Smooth muscle cell (in vitro differentiated cells): Measurements from ENCODE around the gene PCDHA8. TPM values are rescaled to one million over a fixed set of nuclear protein-coding genes. Genes with fewer than 3 reads are reported as not detected.
"Not testable (repeated sequence)": the region's sequence is repeated elsewhere in the genome, so short reads cannot be mapped to it uniquely, and the experiment has no call there.

Source experiments
- DNase-seq: peaks from one replicate; lab custom pipeline; 2025; ENCODE audit not compliant: unreplicated experiment; lab: John Stamatoyannopoulos, UW
- H2AFZ ChIP-seq: fragments of 200-600 bp; sonication (generic); 2 replicates; pipeline ENCODE4 v1.6.0; 2016; ENCODE audit warnings: antibody characterized with exemption, low read depth, mild to moderate bottlenecking
- H3F3A ChIP-seq: fragments of 200-600 bp; sonication (generic); 2 replicates; pipeline ENCODE4 v1.6.0; 2017; ENCODE audit warnings: antibody characterized with exemption, low read depth
- H3K27ac ChIP-seq: fragments of 200-600 bp; sonication (generic); 2 replicates; pipeline ENCODE4 v1.5.1; 2016; ENCODE audit warnings: low read depth, mild to moderate bottlenecking
- H3K27me3 ChIP-seq: fragments of 200-600 bp; sonication (generic); 2 replicates; pipeline ENCODE4 v1.6.1; 2016; ENCODE audit warnings: low read depth, mild to moderate bottlenecking
- H3K36me3 ChIP-seq: fragments of 200-600 bp; sonication (generic); 2 replicates; pipeline ENCODE4 v1.5.1; 2016; ENCODE audit warnings: low read depth
- H3K4me1 ChIP-seq: fragments of 200-600 bp; sonication (generic); 2 replicates; pipeline ENCODE4 v1.5.1; 2016; ENCODE audit warnings: low read depth
- H3K4me2 ChIP-seq: fragments of 200-600 bp; sonication (generic); 2 replicates; pipeline ENCODE4 v1.6.0; 2016; ENCODE audit warnings: mild to moderate bottlenecking
- H3K4me3 ChIP-seq: fragments of 200-600 bp; sonication (generic); 2 replicates; pipeline ENCODE4 v1.5.1; 2016; ENCODE audit warnings: mild to moderate bottlenecking
- H3K79me2 ChIP-seq: fragments of 200-600 bp; sonication (generic); 2 replicates; pipeline ENCODE4 v1.6.0; 2016; ENCODE audit warnings: low read depth, mild to moderate bottlenecking
- H3K9ac ChIP-seq: fragments of 200-600 bp; sonication (generic); 2 replicates; pipeline ENCODE4 v1.6.0; 2016; ENCODE audit warnings: low read depth
- H3K9me3 ChIP-seq: fragments of 200-600 bp; sonication (generic); replicated peaks from 2 replicates; pipeline ENCODE4 v1.5.1; 2016; ENCODE audit warnings: low read depth
- H4K20me1 ChIP-seq: fragments of 200-600 bp; sonication (generic); 2 replicates; pipeline ENCODE4 v1.6.0; 2016; ENCODE audit warnings: low read depth
- CTCF ChIP-seq: fragments of 200-600 bp; sonication (generic); IDR thresholded peaks from 2 replicates; pipeline ENCODE4 v1.5.1; 2017; ENCODE audit warnings: borderline replicate concordance, mild to moderate bottlenecking, antibody characterized with exemption; ENCODE audit not compliant: insufficient read depth, poor library complexity, severe bottlenecking
- WGBS: methylation state at CpG from one replicate; pipeline ENCODE4 v1.1.7; 2016; ENCODE audit warnings: low lambda C conversion rate; 5-methylcytosine and 5-hydroxymethylcytosine counted together
- polyA plus RNA-seq: library from polyadenylated mRNA; unstranded; fragments of >200 nt; fragmentation: Nextera tagmentation; extraction: Ambion mirVana; gene quantifications from 2 replicates; pipeline ENCODE4 v1.2.1, GENCODE V29; 2016
- total RNA-seq: library from RNA; depleted of rRNA; stranded (reverse); fragments of >200 nt; gene quantifications from 2 replicates; pipeline ENCODE4 v1.2.3, GENCODE V29; 2014

PCDHA8 gene
- total and polyA plus RNA-seq, 2 experiments from 2014 or later = 0.40 TPM

GRCh38 chr5:140827704-140828361, 13.2 kb upstream of the PCDHA8 start, which contains the start of gene PCDHA6:
Gene PCDHA6 (plus strand): TSS chr5:140827960. CDS start chr5:140828092, 132 bp downstream.
- 94% methylated on average over 27 of the region's 27 CpGs for WGBS
- H2AFZ ChIP-seq = no peak within 1 kb of the TSS

GRCh38 chr5:140828362-140828737, 12.6 kb upstream of the PCDHA8 start:
- Histone ChIP-seq H3K4me2 (no peak overlapping the region), H3F3A (no peaks in the 10 kb centered on the region), H3K9ac (no peak overlapping the region), H4K20me1 (no peaks in the 10 kb centered on the region), H3K27me3 (no peaks in the 10 kb centered on the region), H3K4me1 (no peaks in the 10 kb centered on the region), H3K4me3 (no peak overlapping the region), H3K27ac (no peak overlapping the region), H2AFZ (no peak overlapping the region), H3K36me3 (no peaks in the 10 kb centered on the region), H3K9me3 (no peaks in the 10 kb centered on the region), H3K79me2 (no peaks in the 10 kb centered on the region)
- no peak for TF ChIP-seq CTCF
- 94% methylated on average over 18 of the region's 18 CpGs for WGBS
- DNase-seq = no peak

More at GRCh38 chr5:140827704-140828361, 13.2 kb upstream of the PCDHA8 start, which contains the start of gene PCDHA6:
- Histone ChIP-seq H3K79me2 (no peaks in the 10 kb centered on the region), H3K9ac (no peak within 1 kb of the TSS), H3K36me3 (no peaks in the 10 kb centered on the region), H3K4me1 (no peaks in the 10 kb centered on the region), H3F3A (no peaks in the 10 kb centered on the region), H3K27me3 (no peaks in the 10 kb centered on the region), H3K27ac (no peak within 1 kb of the TSS), H4K20me1 (no peaks in the 10 kb centered on the region), H3K4me2 (no peak within 1 kb of the TSS), H3K4me3 (no peak within 1 kb of the TSS), H3K9me3 (no peaks in the 10 kb centered on the region)
- no peak for TF ChIP-seq CTCF
- no peak for DNase-seq

GRCh38 chr5:140829511-140830501, 11.2 kb upstream of the PCDHA8 start:
- H2AFZ ChIP-seq, H3K9me3 ChIP-seq, DNase-seq, H3K79me2 ChIP-seq, H3K27ac ChIP-seq, H3F3A ChIP-seq, H4K20me1 ChIP-seq, H3K27me3 ChIP-seq, H3K4me3 ChIP-seq, H3K9ac ChIP-seq, H3K36me3 ChIP-seq, H3K4me1 ChIP-seq, H3K4me2 ChIP-seq: not testable (repeated sequence)
- 99% methylated on average over 100 of the region's 106 CpGs for WGBS

GRCh38 chr5:140833993-140834392, 7.0 kb upstream of the PCDHA8 start, which contains the start of gene PCDHA7:
Gene PCDHA7 (plus strand): TSS chr5:140834269. CDS start chr5:140834384, 115 bp downstream.
- Histone ChIP-seq H3K27ac (no peak within 1 kb of the TSS), H3K4me3 (peak within 1 kb of the TSS; percentile 15), H3K36me3 (no peaks in the 10 kb centered on the region), H3K79me2 (no peaks in the 10 kb centered on the region), H4K20me1 (no peaks in the 10 kb centered on the region), H3K4me2 (no peak within 1 kb of the TSS), H3K9me3 (no peaks in the 10 kb centered on the region), H3K9ac (no peak within 1 kb of the TSS), H3K4me1 (no peaks in the 10 kb centered on the region), H3K27me3 (no peaks in the 10 kb centered on the region), H3F3A (no peaks in the 10 kb centered on the region), H2AFZ (no peak within 1 kb of the TSS)
- no peak for DNase-seq
- 88% methylated on average over 8 of the region's 8 CpGs for WGBS
- no peak for TF ChIP-seq CTCF

GRCh38 chr5:140834439-140835008, 6.5 kb upstream of the PCDHA8 start:
- peak overlapping the region; percentile 15 for H3K4me3 ChIP-seq
- H4K20me1 ChIP-seq, H3K36me3 ChIP-seq, H3K4me1 ChIP-seq, H3K4me2 ChIP-seq, H3K9me3 ChIP-seq, H3F3A ChIP-seq, H3K79me2 ChIP-seq, H3K27ac ChIP-seq, H2AFZ ChIP-seq, DNase-seq, H3K9ac ChIP-seq, H3K27me3 ChIP-seq: not testable (repeated sequence)
- 80% methylated on average over 29 of the region's 38 CpGs for WGBS
